IPS-20b (cell line): ENCODE data around the gene SORL1.

ENCODE experiments used
- H3K27ac ChIP-seq: one replicate; pipeline ENCODE4 v1.5.1; 2013; ENCODE audit warnings: low read length
- H3K27me3 ChIP-seq: 2 replicates; pipeline ENCODE4 v1.6.1; 2013; ENCODE audit warnings: mild to moderate bottlenecking, low read length, inconsistent platforms; ENCODE audit not compliant: insufficient read depth
- H3K36me3 ChIP-seq: 2 replicates; pipeline ENCODE4 v1.6.1; 2013; ENCODE audit warnings: low read depth, mild to moderate bottlenecking, inconsistent platforms, low read length, moderate library complexity; ENCODE audit not compliant: insufficient read depth
- H3K4me1 ChIP-seq: 2 replicates; pipeline ENCODE4 v1.6.1; 2013; ENCODE audit warnings: mild to moderate bottlenecking, control low read depth, inconsistent platforms, low read length, moderate library complexity; ENCODE audit not compliant: insufficient read depth
- H3K4me3 ChIP-seq: 2 replicates; pipeline ENCODE4 v1.5.1; 2013; ENCODE audit warnings: mild to moderate bottlenecking, low read length, inconsistent platforms
- H3K9ac ChIP-seq: 2 replicates; pipeline ENCODE4 v1.6.1; 2013; ENCODE audit warnings: low read depth, mild to moderate bottlenecking, inconsistent platforms, low read length, moderate library complexity
- H3K9me3 ChIP-seq: 2 replicates; pipeline ENCODE4 v1.6.1; 2013; ENCODE audit warnings: mild to moderate bottlenecking, low read depth, low read length, inconsistent platforms; ENCODE audit not compliant: insufficient read depth

SORL1 gene

DNA sequence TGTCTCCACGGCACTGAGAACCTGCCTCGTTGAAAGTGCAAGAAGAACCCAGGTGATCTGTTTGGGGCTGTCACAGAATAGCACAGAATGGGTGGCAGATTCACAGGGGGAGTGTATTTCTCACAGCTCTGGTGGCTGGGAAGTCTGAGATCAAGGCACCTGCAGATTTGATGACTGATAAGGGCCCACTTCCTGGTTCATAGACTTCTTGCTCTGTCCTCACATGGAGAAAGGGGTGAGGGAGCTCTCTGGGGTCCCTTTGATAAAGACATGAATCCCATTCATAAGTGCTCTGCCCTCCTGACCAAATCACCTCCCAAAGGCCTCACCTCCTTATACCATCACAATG lies 199.1 kb downstream of the SORL1 start:
- no peak overlapping the region for H3K4me3 ChIP-seq
- H3K27me3 ChIP-seq, result no peaks in the 10 kb centered on the region
- H3K9ac ChIP-seq, result no peak overlapping the region
- H3K4me1 ChIP-seq, result peaks cover 18% of the 10 kb centered on the region; the same call in 1 of the 2 replicates
- no peak overlapping the region for H3K27ac ChIP-seq
- H3K9me3 ChIP-seq, result no peaks in the 10 kb centered on the region
- H3K36me3 ChIP-seq, result no peaks in the 10 kb centered on the region

- H3K36me3 ChIP-seq, result no peaks in the 10 kb centered on the region
Observed at GRCh38 chr11:121652971-121653370, 200.9 kb downstream of the SORL1 start.

DNA sequence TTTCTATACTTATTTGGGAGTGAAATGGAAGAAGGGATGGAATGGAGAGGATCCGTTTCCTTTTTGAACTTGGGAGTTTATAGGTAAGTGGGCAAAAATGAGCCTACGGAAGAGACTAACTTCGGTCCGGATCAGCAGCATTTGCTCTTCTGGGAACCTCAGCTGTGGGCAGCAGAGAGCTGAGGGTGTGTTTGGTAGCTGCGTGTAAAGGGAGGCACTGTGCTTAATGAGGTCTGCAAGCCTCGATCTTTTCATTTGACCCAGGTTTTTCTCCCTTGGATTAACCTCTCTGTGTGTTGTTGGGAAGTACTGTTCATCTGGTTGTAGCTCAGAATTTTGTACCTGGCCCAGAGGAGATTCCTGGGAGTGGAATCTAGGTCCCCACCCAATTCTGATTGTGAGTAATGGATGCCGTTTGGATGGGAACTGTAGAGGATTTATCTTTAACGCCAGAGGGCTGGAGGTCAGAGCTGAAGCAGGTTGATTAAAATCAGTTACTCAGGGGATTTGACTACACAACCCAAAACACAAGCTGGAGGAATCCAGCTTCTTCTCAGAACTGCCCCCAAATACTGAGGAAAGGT lies 202.2 kb downstream of the SORL1 start:
- H3K4me1 ChIP-seq, result peaks cover 22% of the 10 kb centered on the region; the same call in 1 of the 2 replicates
- H3K9ac ChIP-seq, result no peak overlapping the region
- peaks cover 5% of the 10 kb centered on the region; the same call in 1 of the 2 replicates for H3K9me3 ChIP-seq
- H3K36me3 ChIP-seq, result no peaks in the 10 kb centered on the region
- H3K27me3 ChIP-seq, result no peaks in the 10 kb centered on the region
- H3K27ac ChIP-seq, result no peak overlapping the region
- H3K4me3 ChIP-seq, result no peak overlapping the region

More at GRCh38 chr11:121652971-121653370, 200.9 kb downstream of the SORL1 start:
- no peak overlapping the region for H3K9ac ChIP-seq
- no peaks in the 10 kb centered on the region for H3K27me3 ChIP-seq
- H3K4me3 ChIP-seq, result no peak overlapping the region
- H3K27ac ChIP-seq, result no peak overlapping the region
- peaks cover 4% of the 10 kb centered on the region; the same call in 1 of the 2 replicates for H3K9me3 ChIP-seq
- peaks cover 22% of the 10 kb centered on the region; the same call in 1 of the 2 replicates for H3K4me1 ChIP-seq

DNA sequence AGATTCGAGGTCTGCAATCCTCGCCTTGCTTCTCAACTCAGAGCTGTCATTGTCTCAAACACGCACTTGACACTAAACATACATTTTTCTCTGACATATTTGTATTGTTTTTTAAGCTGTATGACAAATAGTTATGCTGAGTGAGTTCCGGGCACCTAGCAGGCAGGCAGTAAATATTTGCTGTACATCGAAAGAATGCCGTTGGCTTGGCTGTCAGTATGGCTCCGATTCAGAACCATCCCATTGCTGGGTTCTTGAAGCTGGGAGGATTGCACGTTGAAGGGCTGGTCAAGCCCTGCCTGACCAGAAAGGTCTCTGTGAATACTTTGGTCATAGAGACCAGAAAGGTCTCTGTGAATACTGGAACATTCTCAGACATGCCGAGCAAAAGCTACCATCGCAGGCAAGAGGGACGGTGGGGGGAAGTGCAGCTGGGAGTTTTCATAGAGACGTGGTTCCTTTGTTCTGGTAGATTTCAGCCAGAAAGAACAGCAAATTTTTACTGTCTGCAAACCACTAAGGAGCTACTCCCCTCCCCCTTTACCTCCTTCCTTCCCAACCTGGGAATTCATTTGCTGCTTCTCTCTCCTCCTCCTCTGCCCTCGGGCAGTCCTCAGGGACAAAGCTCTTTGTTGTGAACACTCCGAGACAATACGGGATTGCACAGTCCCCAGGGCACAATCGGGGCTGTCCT lies 202.9 kb downstream of the SORL1 start:
- peak overlapping the region; percentile 74 for H3K9ac ChIP-seq
- no peaks in the 10 kb centered on the region for H3K27me3 ChIP-seq
- H3K9me3 ChIP-seq, result peaks cover 5% of the 10 kb centered on the region; the same call in 1 of the 2 replicates
- peaks cover 22% of the 10 kb centered on the region; the same call in 1 of the 2 replicates for H3K4me1 ChIP-seq
- H3K36me3 ChIP-seq, result no peaks in the 10 kb centered on the region
- H3K27ac ChIP-seq, result no peak overlapping the region
- H3K4me3 ChIP-seq, result peak overlapping the region; percentile 66

DNA sequence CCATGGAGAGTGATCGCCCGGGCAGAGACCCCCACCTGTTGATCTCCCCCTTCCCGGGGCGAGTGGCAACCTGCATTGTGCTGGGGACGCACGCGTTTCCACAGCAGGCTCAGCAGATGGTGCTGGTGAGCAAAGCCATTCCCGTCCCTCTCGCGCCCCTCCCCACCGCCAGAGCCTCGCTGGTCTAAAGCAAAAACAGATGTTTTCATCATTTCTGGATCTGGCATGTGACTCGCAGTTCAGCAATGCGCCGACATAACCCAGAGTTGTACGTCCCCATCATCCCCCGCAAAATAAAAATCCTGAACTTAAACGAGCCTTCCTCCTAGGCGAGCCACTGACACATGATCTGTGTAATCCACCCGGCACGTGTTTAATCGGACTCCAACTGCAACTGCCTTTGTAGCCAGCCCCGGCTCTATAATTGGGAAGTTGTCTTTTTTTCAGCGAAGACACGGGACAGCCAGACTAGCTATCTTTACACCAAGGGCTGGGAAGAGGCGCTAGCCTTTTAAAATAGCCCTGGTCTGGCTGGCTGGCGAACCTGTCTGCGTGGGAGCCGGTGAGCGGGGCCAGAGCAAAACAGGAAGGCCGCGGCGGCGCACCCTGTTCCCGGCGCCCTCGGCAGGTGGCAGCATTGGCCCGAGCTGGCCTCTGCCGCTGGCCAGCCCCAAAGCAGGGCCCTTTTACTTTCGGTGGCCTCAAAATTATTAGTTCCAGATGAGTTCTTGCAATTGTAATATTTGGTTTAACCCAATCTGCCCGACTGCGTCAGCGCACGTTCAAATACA lies 203.6 kb downstream of the SORL1 start:
- Histone ChIP-seq H3K4me3 (peak overlapping the region; percentile 66), H3K27ac (no peak overlapping the region)

GRCh38 chr11:121656328-121657090 lies 204.4 kb downstream of the SORL1 start:
- H3K4me1 ChIP-seq, result peaks cover 22% of the 10 kb centered on the region; the same call in 1 of the 2 replicates
- no peak overlapping the region for H3K27ac ChIP-seq
- no peak overlapping the region for H3K4me3 ChIP-seq

More for the DNA sequence above, 203.6 kb downstream of the SORL1 start:
- Histone ChIP-seq H3K4me1 (peaks cover 22% of the 10 kb centered on the region; the same call in 1 of the 2 replicates), H3K9ac (peak overlapping the region; percentile 74), H3K27me3 (no peaks in the 10 kb centered on the region), H3K36me3 (no peaks in the 10 kb centered on the region), H3K9me3 (peaks cover 5% of the 10 kb centered on the region; the same call in 1 of the 2 replicates)

DNA sequence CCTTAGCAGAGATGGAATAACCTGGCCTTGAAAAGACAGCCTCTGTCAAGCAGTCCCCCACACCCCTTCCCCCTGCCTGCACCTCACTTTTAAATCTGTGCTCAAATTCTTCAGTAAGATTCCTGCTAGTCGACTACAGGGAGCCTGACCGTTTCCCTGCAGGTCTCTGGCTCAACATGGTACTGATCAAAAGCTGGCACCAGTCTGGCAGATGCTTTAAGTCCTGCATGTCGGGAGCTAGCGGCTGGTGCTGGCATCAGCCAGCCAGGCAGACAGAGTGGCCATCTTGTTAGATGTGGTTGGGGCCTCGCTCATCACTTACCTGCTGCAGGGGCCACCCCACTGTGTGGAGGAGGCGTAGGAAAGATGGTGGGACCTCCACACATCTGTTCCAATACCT lies 205.0 kb downstream of the SORL1 start:
- H3K36me3 ChIP-seq, result no peaks in the 10 kb centered on the region
- no peak overlapping the region for H3K4me3 ChIP-seq
- H3K9ac ChIP-seq, result no peak overlapping the region
- H3K4me1 ChIP-seq, result peaks cover 22% of the 10 kb centered on the region; the same call in 1 of the 2 replicates
- no peak overlapping the region for H3K27ac ChIP-seq
- H3K9me3 ChIP-seq, result peaks cover 5% of the 10 kb centered on the region; the same call in 1 of the 2 replicates
- H3K27me3 ChIP-seq, result no peaks in the 10 kb centered on the region

More at GRCh38 chr11:121656328-121657090, 204.4 kb downstream of the SORL1 start:
- Histone ChIP-seq H3K9ac (peak overlapping the region; percentile 42; the same call in 1 of the 2 replicates), H3K27me3 (no peaks in the 10 kb centered on the region), H3K9me3 (peaks cover 5% of the 10 kb centered on the region; the same call in 1 of the 2 replicates), H3K36me3 (no peaks in the 10 kb centered on the region)

DNA sequence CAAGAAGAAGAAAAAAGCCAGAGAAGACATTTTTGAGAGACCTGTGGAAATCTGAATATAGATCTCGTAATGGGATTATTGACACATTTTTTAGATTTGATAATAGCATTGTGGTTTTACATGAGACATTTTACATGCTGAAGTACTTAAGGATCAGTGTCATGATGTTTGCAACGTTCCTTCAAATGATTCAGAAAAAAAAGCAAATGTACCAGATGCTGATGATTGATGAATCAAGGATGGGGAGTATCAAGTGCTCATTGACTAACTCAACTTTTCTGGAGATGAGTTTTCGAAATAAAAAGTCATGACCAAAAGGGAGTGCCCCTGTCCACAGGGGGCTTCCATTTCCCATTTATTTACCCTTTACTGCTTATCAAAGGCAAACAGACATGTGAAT lies 207.7 kb downstream of the SORL1 start:
- H3K36me3 ChIP-seq, result no peaks in the 10 kb centered on the region
- no peaks in the 10 kb centered on the region for H3K27me3 ChIP-seq
- H3K4me1 ChIP-seq, result peaks cover 11% of the 10 kb centered on the region; the same call in 1 of the 2 replicates
- no peak overlapping the region for H3K9ac ChIP-seq
- peaks cover 5% of the 10 kb centered on the region; the same call in 1 of the 2 replicates for H3K9me3 ChIP-seq
- H3K4me3 ChIP-seq, result no peak overlapping the region
- no peak overlapping the region for H3K27ac ChIP-seq

GRCh38 chr11:121661880-121662486 lies 209.9 kb downstream of the SORL1 start:
- H3K27ac ChIP-seq, result no peak overlapping the region
- H3K9ac ChIP-seq, result no peak overlapping the region
- no peaks in the 10 kb centered on the region for H3K27me3 ChIP-seq
- peaks cover 5% of the 10 kb centered on the region; the same call in 1 of the 2 replicates for H3K9me3 ChIP-seq
- no peaks in the 10 kb centered on the region for H3K36me3 ChIP-seq
- no peak overlapping the region for H3K4me3 ChIP-seq
- no peaks in the 10 kb centered on the region for H3K4me1 ChIP-seq

GRCh38 chr11:121664144-121664543 lies 212.0 kb downstream of the SORL1 start:
- Histone ChIP-seq H3K4me1 (no peaks in the 10 kb centered on the region), H3K36me3 (no peaks in the 10 kb centered on the region), H3K27ac (no peak overlapping the region), H3K27me3 (no peaks in the 10 kb centered on the region), H3K9ac (no peak overlapping the region), H3K9me3 (no peaks in the 10 kb centered on the region), H3K4me3 (no peak overlapping the region)
